Activated CD8-positive, alpha-beta memory T cell treated with anti-CD3 and anti-CD28 coated beads, Interleukin-2, amount 50 U/mL, for 48 hours (primary cell): ENCODE data around the gene PTGER2.

Source experiments
- DNase-seq: peaks from one replicate; pipeline ENCODE4 v3.0.0-alpha.2; 2020

Gene PTGER2

DNA sequence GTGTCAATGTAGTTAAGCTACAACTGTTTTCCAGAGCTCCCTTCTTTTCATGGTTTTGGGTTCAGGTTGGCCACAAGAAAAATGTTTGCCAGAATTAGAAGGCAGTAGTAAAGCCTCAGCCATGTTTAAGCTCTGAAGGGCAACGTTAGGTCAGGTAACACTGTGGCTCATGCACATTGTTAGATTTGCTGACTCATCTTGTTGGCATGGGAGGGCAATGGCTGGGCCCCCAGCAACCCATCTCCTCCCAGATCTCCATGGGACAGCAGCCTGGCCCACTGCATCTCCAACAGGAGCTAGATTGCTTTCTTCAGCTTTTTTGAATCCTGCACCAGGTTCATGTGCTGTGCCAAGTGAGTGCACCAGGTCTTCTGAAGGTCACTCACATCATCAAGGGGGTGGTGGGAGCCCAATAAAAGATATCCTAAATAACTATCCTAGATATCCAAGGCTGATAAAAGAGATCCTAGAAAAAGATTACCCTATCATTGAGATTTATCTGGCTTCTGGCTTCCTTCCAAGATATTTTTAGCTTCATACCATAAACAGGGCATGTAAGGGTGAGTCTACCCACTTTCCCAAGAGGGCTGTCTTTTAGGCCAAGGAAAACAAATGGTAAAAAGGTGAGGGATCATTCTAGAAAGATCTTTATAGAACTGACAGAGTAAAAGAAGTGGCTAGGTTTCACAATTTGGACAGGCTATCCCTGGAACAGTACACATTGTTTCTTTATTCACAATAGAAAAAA, 28.9 kb downstream of the PTGER2 start:
- no peak for DNase-seq

DNA sequence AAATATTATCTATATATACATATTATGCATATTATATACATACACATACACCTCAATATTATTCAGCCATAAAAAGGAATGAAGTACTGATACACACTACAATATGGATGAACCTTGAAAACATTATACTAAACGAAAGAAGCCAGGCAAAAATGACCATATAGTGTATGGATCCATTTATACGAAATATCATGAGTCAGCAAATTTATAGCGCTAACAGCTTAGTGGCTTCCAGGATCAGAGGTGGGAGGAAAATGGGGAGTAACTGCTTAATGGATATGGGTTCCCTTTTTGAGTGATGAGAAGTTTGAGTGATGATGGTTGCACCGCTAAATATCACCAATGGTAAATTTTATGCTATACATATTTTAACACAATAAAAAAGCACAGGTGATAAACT, 32.7 kb downstream of the PTGER2 start:
- no peak for DNase-seq

DNA sequence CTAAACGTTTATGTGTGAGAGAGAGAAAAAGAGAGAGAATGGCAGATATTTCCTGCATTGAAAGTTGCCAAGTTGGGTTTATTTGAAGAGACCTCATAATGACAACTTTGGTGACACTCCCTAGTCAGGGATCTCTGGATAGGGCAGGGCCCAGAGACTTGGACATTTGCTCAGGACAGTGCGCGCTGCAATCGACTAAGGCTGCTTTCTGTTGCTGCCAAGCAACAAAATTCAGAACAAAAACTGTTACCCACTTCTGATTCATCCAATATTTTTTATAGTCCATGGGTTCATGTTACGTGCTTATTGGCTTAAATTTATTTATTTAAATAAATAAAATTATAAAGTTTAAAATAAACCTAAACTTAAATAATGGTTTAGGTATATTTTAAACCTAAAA, 34.2 kb downstream of the PTGER2 start:
- DNase-seq = no peak

DNA sequence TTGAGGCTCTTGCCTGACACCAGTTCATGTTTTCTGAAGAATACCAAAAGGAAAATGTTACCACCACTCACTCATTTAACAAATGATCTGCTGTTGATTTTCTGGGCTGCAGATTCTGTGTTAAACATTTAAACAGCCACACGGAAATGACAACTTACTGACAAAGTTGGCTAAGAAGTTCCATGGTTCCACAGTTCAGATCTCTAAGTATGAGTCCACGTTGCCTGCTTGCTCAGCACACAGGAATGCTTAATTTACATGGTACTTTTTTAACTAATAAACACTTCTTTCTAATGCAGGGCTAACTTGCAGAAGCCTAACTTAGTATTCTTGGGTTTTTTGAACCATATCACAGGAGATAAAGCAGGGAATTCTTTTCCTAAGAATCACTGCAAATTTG, 34.7 kb downstream of the PTGER2 start:
- no peak for DNase-seq

DNA sequence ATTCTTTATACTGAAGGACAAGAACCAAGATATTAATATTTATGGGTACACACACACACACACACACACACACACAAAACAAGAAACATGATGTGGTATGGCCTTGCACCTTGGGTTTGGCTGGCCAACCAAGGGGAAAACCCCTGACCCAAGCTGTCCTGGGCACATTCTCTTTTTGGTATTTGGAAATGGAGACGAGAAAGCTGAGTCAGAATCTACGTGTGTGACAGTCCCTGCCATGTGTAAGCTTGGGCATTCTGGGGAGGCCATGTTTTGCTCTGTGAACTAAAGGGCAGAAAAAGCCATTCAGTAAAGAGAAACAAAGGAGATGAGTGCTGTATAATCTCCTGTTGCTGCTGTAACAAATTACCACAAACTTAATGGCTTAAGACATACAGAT, 35.6 kb downstream of the PTGER2 start:
- DNase-seq = no peak

DNA sequence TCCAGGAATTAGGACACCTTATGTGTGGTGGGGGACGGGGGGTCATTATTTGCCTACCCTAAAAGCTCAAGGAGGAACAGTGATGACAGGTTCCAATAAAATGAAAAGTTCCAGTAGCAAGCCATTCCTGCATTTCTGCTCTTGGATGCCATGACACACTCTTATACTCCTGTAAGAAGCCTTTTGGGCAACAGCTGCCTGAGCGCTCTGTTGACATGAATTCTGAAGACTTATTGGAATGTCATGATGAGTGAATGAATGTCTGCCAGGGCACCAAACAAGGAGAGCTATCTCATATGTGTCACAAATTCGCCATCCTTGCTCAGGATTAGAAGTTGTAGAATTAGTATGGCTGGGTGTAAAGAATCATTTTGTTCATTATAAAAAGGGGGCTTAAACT, 36.3 kb downstream of the PTGER2 start:
- no peak for DNase-seq

DNA sequence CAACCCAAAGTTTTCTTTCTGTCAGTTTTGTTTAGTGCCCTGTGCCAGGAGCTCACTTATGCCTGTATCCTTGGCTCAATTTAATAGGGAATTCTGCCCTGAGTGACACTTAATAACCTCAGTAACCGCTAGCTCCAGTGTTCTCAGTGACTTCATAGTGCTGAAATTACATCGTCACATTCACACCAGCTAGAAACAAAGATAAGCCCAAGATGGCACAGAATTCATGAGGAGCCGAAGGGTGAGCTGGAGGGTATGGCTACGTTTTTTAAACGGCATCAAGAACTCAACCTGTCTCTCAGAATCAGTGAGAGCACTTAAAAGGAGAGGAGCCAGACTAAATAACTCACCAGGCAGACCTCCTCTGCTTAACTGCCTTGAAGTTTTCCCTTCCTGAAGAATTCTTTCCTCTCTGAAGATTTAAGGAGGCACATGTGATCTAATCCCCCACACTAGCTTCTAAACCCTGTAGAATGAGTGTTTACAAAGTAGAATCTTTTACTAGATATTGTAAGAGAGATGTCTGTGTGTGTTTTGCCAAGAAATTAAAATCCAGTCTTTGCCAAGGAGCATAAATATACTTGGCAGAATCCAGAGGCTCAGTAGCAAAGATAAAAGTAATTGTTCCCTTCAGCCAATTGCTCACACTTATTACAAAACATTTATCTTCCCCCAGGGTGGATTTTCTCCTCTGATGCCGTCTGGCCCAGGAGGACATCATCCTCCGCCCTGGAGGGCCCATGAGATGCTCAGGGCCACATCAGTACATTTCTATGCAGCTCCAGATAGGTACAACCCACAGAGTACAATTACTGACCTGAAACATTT, 37.3 kb downstream of the PTGER2 start:
- DNase-seq = no peak

DNA sequence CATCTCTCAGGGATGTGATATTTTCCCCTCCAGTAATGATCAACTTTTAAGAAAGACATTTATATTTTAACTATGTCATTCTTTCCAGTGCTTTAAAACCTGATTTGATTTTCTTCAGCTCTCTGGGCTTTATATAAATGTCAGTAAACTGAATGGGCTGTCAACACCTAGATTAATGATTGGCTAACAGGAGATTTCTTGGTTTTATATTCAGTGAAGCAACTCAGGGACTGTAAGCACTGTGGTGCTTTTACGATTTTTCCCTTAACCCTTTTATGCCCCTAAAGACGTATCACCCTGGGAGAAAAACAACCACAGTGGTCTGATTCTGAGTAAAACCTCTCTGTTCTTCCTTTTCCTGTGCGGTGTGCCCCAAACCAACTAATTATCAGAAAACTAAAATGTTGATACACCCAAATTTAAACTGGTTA, 38.0 kb downstream of the PTGER2 start:
- no peak for DNase-seq

DNA sequence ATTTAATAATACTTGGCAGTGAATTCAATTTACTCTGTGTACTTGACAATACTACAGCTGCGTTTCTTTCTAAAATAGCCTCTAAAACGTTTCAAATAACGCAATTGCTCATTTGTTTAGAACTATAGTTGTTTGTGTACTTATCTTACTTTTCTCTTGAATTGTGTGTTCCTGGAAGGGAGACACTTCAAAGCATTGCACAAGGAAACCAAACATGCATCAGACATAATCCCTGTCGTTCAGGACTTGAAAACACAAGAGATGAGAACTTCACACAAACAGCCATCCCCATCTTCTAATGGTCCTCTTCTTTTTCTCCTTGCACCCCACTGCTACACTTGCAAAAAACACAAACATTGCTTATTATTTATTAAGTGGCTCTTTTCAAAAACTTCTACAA, 38.5 kb downstream of the PTGER2 start:
- no peak for DNase-seq

DNA sequence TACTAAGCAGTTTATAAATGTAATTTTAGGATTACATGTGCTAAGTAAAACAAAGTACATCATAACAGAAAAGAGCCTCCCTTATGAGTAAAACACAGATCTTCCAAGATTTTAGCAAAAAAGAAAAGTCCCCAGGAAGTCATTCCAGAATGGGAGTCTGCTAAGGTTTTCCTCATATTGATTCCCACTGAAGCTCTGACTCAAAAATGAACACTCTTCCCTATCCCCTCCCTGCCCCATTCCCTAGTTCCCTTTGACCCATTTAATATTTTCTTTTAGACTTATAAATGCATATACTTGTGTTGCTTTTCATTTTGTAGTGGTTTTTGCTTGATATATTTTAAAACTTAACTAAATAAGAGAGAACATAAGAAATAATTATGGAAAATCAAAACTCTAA, 40.1 kb downstream of the PTGER2 start:
- DNase-seq = no peak

DNA sequence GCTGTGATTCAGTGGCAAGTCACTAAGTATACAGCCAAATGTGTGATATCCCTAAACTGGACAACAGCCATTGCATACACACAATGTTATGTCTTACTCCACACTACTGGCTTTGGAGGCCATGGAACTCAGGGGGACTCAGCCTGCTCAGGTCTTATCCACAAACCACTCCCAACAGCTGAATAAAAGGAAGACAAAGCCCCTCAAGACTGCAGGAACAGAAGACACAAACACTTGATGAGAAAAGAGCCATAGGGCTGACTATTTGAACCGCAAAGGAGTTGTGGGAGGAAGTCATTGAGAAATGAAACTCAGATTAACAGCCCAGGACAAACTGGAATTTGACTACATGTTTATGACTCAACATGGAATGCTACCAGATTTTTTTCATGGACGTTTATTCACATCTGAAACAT, 40.9 kb downstream of the PTGER2 start:
- DNase-seq = no peak

DNA sequence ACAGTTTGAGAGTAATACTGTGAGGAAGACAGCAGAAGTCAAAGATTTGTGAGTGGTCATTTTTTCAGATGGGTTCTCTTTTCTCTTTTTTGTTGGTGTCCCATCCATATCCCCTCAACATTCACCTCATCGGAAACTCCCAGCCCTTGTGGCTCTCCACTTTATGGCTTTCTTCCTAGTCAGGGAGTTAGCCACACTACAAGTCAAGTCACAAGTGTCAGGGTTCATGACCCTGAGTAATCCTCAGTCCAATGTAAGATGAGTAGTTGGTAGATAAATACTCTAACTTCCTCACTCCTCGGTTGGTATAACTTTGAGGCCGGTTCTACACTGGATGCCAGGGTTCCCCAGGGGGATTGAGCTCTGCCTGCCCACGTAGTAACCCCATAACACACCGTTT, 41.4 kb downstream of the PTGER2 start:
- no peak for DNase-seq

DNA sequence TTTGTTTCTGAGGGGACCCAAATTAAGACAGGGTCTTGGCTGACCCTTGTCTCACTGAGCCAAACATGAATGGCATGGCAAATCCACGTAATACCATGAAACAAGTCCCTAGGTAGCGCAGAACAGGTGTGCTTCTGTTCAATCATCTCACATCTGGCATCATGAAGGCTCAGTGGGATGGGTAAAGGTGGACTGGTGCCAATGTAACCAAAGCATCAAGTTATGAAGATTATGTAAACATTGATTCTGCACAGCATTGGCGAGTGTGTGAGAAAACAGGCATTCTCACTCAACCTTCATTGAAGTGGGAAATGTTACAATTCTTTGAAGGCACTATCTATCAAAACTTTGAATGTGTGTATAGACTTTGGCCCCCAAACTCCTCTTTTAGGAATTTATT, 41.9 kb downstream of the PTGER2 start:
- no peak for DNase-seq

DNA sequence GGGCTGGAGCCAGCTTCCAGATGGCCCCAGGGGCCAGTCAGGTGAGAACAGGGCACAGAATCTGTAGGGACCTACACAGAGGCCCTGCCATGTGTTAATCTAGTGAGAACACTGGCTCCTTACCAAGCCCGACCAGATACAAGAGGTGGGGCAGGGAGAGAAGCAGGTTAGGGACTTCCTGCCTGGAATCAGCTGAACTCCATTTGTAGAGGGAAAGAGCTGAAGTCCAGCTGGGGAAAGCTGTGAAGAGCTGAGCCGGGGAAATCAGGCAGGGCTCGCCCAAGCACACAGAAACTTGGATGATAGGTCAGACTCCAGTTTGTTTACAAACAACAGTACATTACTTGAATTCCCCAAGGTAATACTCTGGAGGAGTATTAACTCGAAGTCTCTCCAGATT, 46.7 kb downstream of the PTGER2 start:
- DNase-seq = no peak

DNA sequence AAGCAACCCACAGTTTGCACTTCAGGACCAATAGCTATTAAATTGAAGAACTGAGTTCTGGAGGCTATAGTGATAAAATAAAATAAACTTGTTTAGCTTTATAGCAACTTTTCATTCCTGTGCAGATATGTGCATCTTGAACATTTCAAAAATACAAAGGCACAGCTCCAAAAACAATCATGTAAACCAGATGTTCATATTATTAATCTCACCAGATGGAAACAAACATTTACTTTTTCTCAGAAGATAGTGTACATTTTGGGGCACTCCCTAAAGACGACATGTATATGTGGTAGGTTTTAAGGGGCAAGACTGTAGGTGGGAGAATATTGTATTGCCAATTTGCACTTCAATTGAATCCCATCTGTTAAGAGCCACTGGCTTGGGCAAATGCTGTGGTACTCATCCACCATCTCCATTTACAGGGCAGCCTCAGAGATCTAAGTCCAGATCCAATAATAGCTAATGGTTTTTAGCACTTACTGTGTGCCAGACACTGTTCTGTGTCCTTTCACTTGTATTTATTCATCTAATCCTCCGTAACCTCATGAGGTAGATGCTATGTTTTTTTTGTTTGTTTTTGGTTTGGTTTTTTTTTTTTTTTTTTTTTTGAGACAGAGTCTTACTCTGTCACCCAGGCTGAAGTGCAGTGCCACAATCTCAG, 49.1 kb downstream of the PTGER2 start:
- DNase-seq = no peak

DNA sequence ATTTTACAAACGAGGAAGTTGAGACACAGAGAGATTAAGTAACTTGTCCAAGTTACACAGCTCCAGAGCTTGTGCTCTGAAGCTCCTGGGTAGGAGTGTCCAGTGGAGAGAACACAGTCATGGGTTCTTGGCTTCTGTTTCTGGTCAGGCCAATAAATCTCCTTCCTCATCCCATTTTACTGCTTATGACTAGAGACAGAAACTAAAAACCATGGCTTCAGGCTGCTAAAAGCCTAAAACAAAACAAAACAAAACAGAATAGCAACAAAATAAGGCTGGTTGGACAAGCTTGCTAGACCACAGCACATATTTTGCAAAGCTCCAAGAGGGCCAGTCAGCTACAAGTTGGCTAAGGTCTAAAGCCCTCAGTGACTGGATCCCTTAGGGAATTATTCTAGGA, 49.8 kb downstream of the PTGER2 start:
- DNase-seq = no peak

DNA sequence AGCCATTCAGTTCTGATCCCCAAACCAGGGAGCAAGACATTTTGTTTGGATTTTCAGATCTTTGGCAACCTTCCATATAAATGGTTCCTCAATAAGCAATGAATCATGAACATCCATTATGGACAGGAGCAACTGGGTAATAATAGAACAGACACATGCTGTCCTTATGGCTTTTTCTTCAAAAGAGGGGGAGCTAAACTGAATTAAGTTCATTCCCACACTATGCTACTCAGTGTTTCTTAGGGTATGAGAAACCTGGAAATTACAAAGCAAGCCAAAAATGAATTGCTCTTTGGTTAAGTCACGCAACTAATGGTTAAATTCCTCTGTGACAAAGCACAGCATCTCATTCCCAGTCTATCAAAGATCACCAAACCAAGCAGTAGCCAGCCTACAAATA, 51.0 kb downstream of the PTGER2 start:
- DNase-seq = no peak

DNA sequence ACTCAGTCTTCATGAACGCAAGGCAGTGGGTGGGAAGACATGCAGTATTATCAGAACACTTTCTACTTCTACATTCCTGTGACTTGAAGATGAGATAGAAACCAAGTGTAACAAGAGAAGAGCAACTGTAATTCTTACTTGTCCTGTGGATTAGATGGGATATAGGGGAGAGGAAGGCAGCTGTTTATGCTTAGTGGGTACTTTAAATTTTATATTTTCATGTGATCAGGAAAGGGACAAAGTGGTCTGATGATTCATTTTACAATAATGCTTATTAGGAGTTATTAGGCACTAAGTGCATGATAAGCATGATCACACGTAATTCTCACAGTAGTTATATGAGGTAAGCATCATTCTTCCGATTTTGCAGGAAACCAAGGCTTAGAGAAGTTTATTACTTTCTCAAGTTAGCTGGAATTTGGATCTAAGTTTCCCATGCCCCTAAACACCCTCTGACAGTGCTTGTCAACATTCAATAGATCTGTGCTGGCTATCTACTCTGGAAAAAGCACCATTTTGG, 52.7 kb downstream of the PTGER2 start:
- no peak for DNase-seq

DNA sequence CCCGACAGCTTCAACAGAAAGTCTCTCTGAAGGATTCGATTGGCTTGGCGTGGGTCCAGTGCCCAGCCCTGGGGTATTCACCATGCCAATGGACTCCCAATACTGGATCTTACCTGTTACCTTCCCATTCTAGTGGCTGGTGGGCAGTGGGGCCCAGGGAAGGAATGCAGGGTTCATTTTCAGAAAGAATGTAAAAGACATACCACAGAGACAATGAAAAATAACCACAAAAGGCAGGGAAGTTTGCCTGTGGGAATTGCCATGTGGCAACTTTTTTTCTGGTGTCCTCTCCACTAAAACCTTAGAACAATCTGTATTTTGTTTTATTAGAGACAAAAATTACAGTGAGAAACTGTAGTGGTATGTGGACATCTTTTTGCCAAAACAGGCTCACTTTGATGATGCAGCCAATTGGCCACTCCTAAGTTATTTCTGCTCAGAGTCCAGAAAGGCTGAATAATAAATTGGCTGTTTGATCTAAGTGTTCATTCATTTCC, 55.2 kb downstream of the PTGER2 start:
- no peak for DNase-seq

DNA sequence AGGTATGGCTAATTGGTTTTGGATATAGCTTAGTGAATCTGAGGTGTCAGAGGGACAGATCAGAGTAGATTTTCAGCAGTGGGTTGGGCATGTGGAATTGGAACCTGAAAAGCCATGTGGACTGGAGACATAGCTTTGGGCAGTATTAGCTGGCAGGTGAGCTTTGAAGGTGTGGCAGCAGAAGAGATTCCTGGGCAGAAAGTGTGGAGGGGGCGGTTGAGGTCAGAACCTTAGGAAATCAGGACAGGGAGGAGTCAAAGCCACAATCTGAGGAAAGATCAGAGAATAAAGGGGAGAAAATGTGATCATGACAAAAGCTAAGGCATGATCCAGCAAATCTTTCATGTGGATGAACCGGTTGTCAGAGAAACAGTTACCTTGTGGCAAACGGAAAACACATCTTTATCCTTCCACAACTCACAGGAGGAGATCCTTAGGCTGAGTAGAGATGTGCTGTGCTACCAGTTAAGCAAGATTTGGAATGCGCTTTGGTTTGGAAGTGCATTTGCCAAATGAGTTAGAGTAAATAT, 56.4 kb downstream of the PTGER2 start:
- DNase-seq = no peak

DNA sequence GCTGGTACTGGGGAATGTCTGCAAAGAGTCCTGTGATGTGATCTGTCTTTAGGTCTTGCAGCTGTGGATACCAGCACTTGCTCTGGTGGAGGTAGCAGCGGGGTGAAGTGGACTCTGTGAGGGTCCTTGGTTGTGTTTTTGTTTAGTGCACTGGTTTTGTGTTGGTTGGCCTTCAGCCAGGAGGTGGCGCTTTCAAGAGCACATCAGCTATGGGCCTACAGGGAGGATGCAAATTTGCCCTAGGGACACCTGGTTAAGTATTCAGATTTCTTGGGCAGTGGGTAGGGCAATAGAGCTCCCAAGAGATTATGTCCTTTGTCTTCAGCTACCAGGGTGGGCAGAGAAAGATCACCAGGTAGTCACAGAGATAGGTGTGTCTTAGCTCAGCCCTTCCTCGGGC, 63.8 kb downstream of the PTGER2 start:
- DNase-seq = no peak
